MCF 10A (cell line): ENCODE results near the gene MRGPRE. TPM values are rescaled to one million over a fixed set of nuclear protein-coding genes. Genes with fewer than 3 reads are reported as not detected.

Experiments used
- BruUV-seq: library from RNA; stranded (reverse); fragments of 400-500 nt; replicated peaks from 2 replicates; lab custom pipeline; 2021; lab: Mats Ljungman, UMichigan
- CTCF ChIA-PET: fragments of 300-600 bp; sonication (Branson Sonifier 250); formaldehyde crosslinking; extraction: SDS; loops from one replicate; lab custom pipeline; 2021; ENCODE audit warnings: antibody characterized with exemption, inconsistent platforms; lab: Yijun Ruan, JAX
- POLR2A ChIA-PET: fragments of 300-600, 350-650 bp; sonication (Branson Sonifier 250); formaldehyde crosslinking; extraction: SDS; loops from one replicate; lab custom pipeline; 2020; ENCODE audit warnings: antibody characterized with exemption, inconsistent platforms; lab: Yijun Ruan, JAX
- DNase-seq: peaks from one replicate; pipeline ENCODE4 v3.0.0-alpha.2; 2018; ENCODE audit not compliant: unreplicated experiment
- H3K27ac Mint-ChIP-seq: one replicate; pipeline ENCODE4 v1.8.0; 2022; ENCODE audit warnings: mild to moderate bottlenecking, low read depth, mixed read lengths; ENCODE audit not compliant: unreplicated experiment
- H3K27me3 Mint-ChIP-seq: one replicate; pipeline ENCODE4 v1.8.0; 2022; ENCODE audit warnings: mixed read lengths; ENCODE audit not compliant: insufficient read depth, unreplicated experiment
- H3K36me3 Mint-ChIP-seq: one replicate; pipeline ENCODE4 v1.8.0; 2022; ENCODE audit warnings: mild to moderate bottlenecking, moderate library complexity, mixed read lengths; ENCODE audit not compliant: insufficient read depth, unreplicated experiment
- H3K4me1 Mint-ChIP-seq: one replicate; pipeline ENCODE4 v1.8.0; 2022; ENCODE audit warnings: mixed read lengths; ENCODE audit not compliant: insufficient read depth, unreplicated experiment
- H3K4me3 Mint-ChIP-seq: one replicate; pipeline ENCODE4 v1.8.0; 2022; ENCODE audit warnings: mild to moderate bottlenecking, moderate library complexity, mixed read lengths; ENCODE audit not compliant: unreplicated experiment
- H3K9me3 Mint-ChIP-seq: one replicate; pipeline ENCODE4 v1.8.0; 2022; ENCODE audit warnings: mixed read lengths; ENCODE audit not compliant: unreplicated experiment
- CTCF ChIP-seq: fragments of 200-600 bp; IDR thresholded peaks from one replicate; pipeline ENCODE4 v1.8.0; 2022; ENCODE audit warnings: antibody characterized with exemption, mild to moderate bottlenecking; ENCODE audit not compliant: unreplicated experiment
- intact Hi-C: fragments of 100-400 bp; cut with micrococcal nuclease; formaldehyde crosslinking; loops from 2 replicates; pipeline ENCODE4 v1.14.1; 2022
- total RNA-seq: library from RNA; stranded (reverse); gene quantifications from 2 replicates; pipeline ENCODE4 v1.2.3, GENCODE V29; 2022

MRGPRE gene
- total RNA-seq, 1 experiment from 2014 or later = not detected

GRCh38 chr11:3201112-3201581, 31.1 kb downstream of the MRGPRE start:
- POLR2A ChIA-PET = no interaction called here
- BruUV-seq = no TSS peak
- TF ChIP-seq CTCF = no peak
- peaks cover 36% of the 10 kb centered on the region for H3K27me3 Mint-ChIP-seq
- no peaks in the 10 kb centered on the region for H3K36me3 Mint-ChIP-seq
- CTCF ChIA-PET = no interaction called here
- H3K9me3 Mint-ChIP-seq = no peaks in the 10 kb centered on the region
- H3K4me1 Mint-ChIP-seq = no peaks in the 10 kb centered on the region
- no peak for DNase-seq
- H3K4me3 Mint-ChIP-seq = no peak overlapping the region
- no peak overlapping the region for H3K27ac Mint-ChIP-seq
- intact Hi-C loops = no loop called here

- TF ChIP-seq CTCF = no peak
- CTCF ChIA-PET = interaction anchor here (0.6 to 0.7 kb wide), 2 partner anchors 22 to 151 kb away, joined by 3 to 4 read pairs; no protein-coding TSS in a partner anchor
- DNase-seq = no peak
These were observed 31.7 kb downstream of the MRGPRE start for GRCh38 chr11:3200388-3201111.

GRCh38 chr11:3199537-3200295, 32.5 kb downstream of the MRGPRE start:
- ChIA-PET CTCF (interaction anchor here (0.6 to 0.7 kb wide), 2 partner anchors 22 to 150 kb away, joined by 3 to 4 read pairs; no protein-coding TSS in a partner anchor), POLR2A (no interaction called here)
- Mint-ChIP-seq H3K27me3 (peaks cover 36% of the 10 kb centered on the region), H3K4me3 (no peak overlapping the region), H3K4me1 (no peaks in the 10 kb centered on the region), H3K36me3 (no peaks in the 10 kb centered on the region), H3K9me3 (no peaks in the 10 kb centered on the region), H3K27ac (no peak overlapping the region)
- intact Hi-C loops = no loop called here
- DNase-seq = no peak
- no TSS peak for BruUV-seq
- no peak for TF ChIP-seq CTCF

More at GRCh38 chr11:3200388-3201111, 31.7 kb downstream of the MRGPRE start:
- no peaks in the 10 kb centered on the region for H3K36me3 Mint-ChIP-seq
- no peaks in the 10 kb centered on the region for H3K9me3 Mint-ChIP-seq
- H3K27me3 Mint-ChIP-seq = peaks cover 36% of the 10 kb centered on the region
- intact Hi-C loops = no loop called here
- H3K4me1 Mint-ChIP-seq = no peaks in the 10 kb centered on the region
- BruUV-seq = no TSS peak
- no peak overlapping the region for H3K27ac Mint-ChIP-seq
- no peak overlapping the region for H3K4me3 Mint-ChIP-seq
- POLR2A ChIA-PET = no interaction called here

GRCh38 chr11:3198815-3199214, 33.4 kb downstream of the MRGPRE start:
- TF ChIP-seq CTCF = no peak
- Mint-ChIP-seq H3K4me3 (no peak overlapping the region), H3K27me3 (peaks cover 36% of the 10 kb centered on the region), H3K4me1 (no peaks in the 10 kb centered on the region), H3K36me3 (no peaks in the 10 kb centered on the region), H3K9me3 (no peaks in the 10 kb centered on the region), H3K27ac (no peak overlapping the region)
- POLR2A ChIA-PET = no interaction called here
- no peak for DNase-seq
- CTCF ChIA-PET = no interaction called here
- no TSS peak for BruUV-seq
- intact Hi-C loops = no loop called here
